Suprapubic skin (tissue), 4 donors: ENCODE results near the gene NPAS3.

Experiments
- CTCF ChIP-seq, 2 donors: fragments of 200-600 bp in 1 of 2; fragments of 450-650 bp in 1 of 2; sonication (generic) in 1 of 2; IDR thresholded peaks; one replicate each; pipeline ENCODE4 v1.5.1; 2016 to 2019; ENCODE audit warnings: antibody characterized with exemption in 2 of 2, mild to moderate bottlenecking in 1 of 2, moderate library complexity in 1 of 2
- EP300 ChIP-seq: sonication (generic); formaldehyde crosslinking; IDR thresholded peaks from one replicate; pipeline ENCODE4 v1.6.1; 2017; ENCODE audit warnings: antibody characterized with exemption
- POLR2A ChIP-seq, 2 donors: fragments of 450-650 bp; IDR thresholded peaks; one replicate each; pipeline ENCODE4 v1.6.1; 2017; ENCODE audit warnings: antibody characterized with exemption in 2 of 2, mild to moderate bottlenecking in 2 of 2, moderate library complexity in 2 of 2
- POLR2AphosphoS5 ChIP-seq, 3 donors: sonication (generic); formaldehyde crosslinking; IDR thresholded peaks; one replicate each; pipeline ENCODE4 v1.6.1; 2017; ENCODE audit warnings: antibody characterized with exemption in 3 of 3

- no peak for TF ChIP-seq CTCF (IDR thresholded peaks at IDR 0.05)
- no peak for TF ChIP-seq POLR2AphosphoS5 (IDR thresholded peaks at IDR 0.05)
- TF ChIP-seq POLR2A (IDR thresholded peaks at IDR 0.05): no peak
- TF ChIP-seq EP300: no peak
These were observed 48.3 kb downstream of the NPAS3 start for GRCh38 chr14:32986791-32987540.
